GM23248 (cell line): ENCODE results near the gene ZNF716.

Experiments used
- EZH2 ChIP-seq: fragments of 200-600 bp; sonication (generic); IDR thresholded peaks from 2 replicates; pipeline ENCODE4 v1.6.1; 2018; ENCODE audit warnings: antibody characterized with exemption, mild to moderate bottlenecking; ENCODE audit not compliant: insufficient read depth, poor library complexity, severe bottlenecking
- EZH2phosphoT487 ChIP-seq: fragments of 200-600 bp; sonication (generic); IDR thresholded peaks from 2 replicates; pipeline ENCODE4 v1.6.1; 2018; ENCODE audit warnings: antibody characterized with exemption, moderate library complexity, mild to moderate bottlenecking, low read depth; ENCODE audit not compliant: insufficient read depth

DNA sequence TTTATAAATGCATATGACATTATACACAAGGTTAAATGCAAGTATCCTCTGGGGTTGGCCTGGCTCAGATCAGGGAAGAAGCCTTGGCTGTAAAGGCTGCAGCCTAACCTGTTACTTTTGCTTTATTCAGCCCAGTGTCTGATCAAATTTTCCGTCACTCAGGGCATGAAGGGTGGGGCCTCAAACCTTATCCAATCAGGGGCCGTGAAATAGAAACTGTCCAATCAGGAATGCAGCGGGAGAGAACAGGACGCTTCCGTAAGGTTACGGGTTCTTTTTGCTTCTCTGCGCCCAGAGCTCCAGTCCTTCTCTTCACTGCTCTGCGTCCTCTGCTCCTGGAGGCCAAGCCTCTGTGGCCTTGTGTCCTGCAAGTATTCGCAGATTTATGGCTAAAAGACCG, at the start of gene ZNF716:
- TF ChIP-seq EZH2phosphoT487 (no peak), EZH2 (no peak)
